Kidney epithelial cell (primary cell): ENCODE data around the gene HELZ2. TPM values are rescaled to one million over a fixed set of nuclear protein-coding genes. Genes with fewer than 3 reads are reported as not detected.

Experiments used
- DNase-seq: peaks from one replicate; pipeline ENCODE4 v3.0.0-alpha.2; 2010; ENCODE audit warnings: low read depth
- H3K27me3 ChIP-seq: 2 replicates; pipeline ENCODE4 v1.6.0; 2011; ENCODE audit warnings: low read length; ENCODE audit not compliant: control insufficient read depth, insufficient read depth
- H3K36me3 ChIP-seq: 2 replicates; pipeline ENCODE4 v1.5.1; 2011; ENCODE audit warnings: low read length; ENCODE audit not compliant: control insufficient read depth, insufficient read depth
- H3K4me3 ChIP-seq: 2 replicates; pipeline ENCODE4 v1.5.1; 2011; ENCODE audit warnings: low read depth, mild to moderate bottlenecking, control low read depth, low read length
- total RNA-seq: library from RNA; depleted of rRNA; stranded (reverse); fragments of >200 nt; gene quantifications from 2 replicates; pipeline ENCODE4 v1.2.3, GENCODE V29; 2015
- TF ChIP-seq, protein P1 (sequence below): IDR thresholded peaks from 2 replicates; pipeline ENCODE4 v1.5.1; 2011; ENCODE audit warnings: mild to moderate bottlenecking, moderate library complexity, low read length, control low read depth, inconsistent platforms; ENCODE audit not compliant: insufficient read depth, poor library complexity, severe bottlenecking

The HELZ2 gene
- total RNA-seq, 1 donor from 2014 or later: 69.2 TPM

DNA sequence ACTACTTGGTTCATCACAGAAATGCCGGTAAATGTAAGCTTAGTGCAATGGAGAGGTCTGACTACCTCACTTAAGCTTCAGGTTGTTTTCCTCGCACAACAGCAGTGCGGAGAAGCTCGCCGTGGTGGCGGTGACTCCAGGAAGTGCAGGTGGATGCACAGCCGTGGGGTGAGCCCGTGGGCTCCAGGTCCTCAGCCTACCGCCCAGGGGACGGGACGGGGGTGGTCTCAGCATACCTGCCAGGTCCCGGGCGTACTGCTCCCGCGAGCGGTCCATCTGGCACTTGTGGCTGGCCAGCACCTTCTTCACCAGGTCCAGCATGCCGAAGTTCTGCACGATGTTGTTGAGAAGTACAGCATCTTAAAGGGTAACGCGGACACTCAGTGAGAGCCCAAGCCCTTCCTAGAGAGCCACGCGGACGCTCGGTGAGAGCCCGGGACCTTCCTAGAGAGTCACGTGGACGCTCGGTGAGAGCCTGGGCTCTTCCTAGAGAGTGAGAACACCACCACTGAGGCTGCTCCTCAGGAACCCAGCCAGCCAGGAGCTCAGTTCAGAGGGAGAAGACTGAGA is 17.8 kb upstream of the HELZ2 start:
- TF ChIP-seq, protein P1, sequence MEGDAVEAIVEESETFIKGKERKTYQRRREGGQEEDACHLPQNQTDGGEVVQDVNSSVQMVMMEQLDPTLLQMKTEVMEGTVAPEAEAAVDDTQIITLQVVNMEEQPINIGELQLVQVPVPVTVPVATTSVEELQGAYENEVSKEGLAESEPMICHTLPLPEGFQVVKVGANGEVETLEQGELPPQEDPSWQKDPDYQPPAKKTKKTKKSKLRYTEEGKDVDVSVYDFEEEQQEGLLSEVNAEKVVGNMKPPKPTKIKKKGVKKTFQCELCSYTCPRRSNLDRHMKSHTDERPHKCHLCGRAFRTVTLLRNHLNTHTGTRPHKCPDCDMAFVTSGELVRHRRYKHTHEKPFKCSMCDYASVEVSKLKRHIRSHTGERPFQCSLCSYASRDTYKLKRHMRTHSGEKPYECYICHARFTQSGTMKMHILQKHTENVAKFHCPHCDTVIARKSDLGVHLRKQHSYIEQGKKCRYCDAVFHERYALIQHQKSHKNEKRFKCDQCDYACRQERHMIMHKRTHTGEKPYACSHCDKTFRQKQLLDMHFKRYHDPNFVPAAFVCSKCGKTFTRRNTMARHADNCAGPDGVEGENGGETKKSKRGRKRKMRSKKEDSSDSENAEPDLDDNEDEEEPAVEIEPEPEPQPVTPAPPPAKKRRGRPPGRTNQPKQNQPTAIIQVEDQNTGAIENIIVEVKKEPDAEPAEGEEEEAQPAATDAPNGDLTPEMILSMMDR: no peak
- DNase-seq: no peak
- H3K4me3 ChIP-seq: no peak overlapping the region
- no peaks in the 10 kb centered on the region for H3K36me3 ChIP-seq
- H3K27me3 ChIP-seq: no peaks in the 10 kb centered on the region

DNA sequence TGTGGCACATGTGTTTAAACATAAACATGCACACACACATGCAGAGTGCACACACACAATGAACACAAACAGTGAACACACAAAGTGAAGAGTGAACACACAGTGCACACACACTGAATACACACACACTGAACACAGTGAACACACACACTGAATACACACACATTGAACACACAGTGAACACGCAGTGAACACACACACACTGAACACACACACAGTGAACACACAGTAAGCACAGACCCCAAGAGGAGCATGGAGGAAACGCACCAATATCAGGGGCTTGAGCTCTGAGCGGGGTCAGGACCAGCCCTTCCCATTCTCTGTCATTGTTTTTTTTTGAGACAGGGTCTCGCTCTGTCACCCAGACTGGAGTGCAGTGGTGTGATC is 17.1 kb upstream of the HELZ2 start:
- no peaks in the 10 kb centered on the region for H3K27me3 ChIP-seq
- no peak overlapping the region for H3K4me3 ChIP-seq
- TF ChIP-seq, protein P1: no peak
- DNase-seq: no peak
- no peaks in the 10 kb centered on the region for H3K36me3 ChIP-seq

DNA sequence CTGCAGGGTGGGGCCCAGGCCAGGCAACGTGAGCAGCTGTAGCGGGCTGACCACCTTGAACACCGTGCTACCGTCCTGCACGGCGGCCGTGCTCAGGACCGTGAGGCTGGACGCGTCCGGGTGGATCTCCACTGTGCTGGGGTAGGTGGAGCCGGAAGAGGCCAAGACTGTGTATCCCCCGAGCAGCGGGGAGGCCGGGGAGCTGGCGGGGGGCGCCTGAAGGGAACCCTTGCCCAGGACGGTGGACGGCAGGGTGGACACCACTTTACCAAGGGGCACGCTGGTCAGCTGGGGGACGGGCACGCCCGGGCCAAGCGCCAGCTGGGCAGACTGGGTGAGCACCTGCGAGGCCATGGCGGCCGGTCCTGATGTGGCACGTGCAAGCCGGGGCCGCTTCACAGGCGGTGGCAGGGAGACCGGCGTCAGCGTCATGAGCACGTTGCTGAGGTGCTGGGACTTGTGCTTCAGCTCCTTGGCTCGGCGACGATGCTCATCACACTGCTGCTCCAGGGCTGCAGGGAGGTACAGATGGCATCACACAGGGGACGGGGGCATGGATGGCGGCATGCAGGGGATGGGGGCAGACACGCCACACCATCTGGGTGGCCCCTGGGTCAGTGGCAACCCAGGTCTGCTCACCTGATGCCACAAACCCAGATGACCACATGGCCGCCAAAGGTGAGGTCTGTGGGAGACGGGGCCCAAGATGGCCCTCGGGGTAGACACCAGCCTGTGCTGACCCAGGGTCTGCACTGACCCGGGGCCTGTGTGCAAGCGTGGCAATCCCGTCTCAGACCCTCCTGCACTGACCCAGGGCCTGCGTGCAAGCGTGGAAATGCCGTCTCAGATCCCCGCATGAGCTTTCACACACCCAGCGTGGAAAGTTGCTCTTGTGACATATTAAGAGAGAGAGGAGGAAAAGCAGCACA is 16.4 kb upstream of the HELZ2 start:
- H3K4me3 ChIP-seq: no peak overlapping the region

DNA sequence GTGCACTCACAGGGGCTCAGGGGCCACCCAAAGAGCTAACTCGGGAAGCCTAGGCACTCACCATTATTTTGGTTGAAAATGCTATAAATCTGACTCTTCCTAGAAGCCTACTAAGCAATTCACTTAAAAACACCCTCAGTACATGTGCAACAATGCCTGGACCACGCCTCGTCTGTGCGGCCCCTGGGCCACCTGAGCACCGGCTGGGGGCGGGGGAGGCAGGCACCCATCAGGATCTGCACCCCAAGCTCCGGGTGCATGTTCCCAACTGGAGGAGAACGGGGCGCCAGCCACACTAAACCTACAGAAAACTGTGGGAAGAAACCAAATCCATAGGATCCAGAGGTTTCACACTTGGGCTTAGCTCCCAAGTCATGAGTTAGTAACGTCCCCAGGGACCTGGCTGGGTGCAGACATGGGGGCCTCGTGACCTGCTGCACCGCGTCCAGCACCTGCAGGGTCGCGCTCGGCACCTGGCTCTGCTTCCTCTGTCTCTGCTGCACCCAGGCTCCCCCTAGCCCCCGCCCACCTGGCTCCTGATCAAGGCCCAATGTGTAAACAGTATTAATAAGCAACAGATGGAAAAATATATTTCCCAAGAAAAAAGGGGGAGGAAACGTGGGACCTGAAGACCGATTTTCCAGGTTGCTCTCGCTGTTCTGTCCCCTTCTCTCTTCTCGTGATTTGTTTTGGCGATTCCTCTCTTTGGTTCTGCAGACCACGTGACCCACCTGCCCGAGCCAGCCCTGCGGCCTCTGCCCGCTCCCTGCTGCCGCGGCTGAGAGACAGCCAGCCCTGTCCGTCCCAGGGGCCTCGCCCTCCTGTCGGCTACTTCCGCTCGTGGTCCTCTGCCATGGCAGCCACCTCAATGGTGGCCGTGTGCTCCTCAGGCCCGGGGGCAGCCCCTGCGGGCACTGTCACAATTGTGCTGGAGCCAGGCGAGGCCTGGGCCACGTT is 15.5 kb upstream of the HELZ2 start:
- Histone ChIP-seq H3K27me3 (no peaks in the 10 kb centered on the region), H3K4me3 (no peak overlapping the region), H3K36me3 (no peaks in the 10 kb centered on the region)
- TF ChIP-seq, protein P1: no peak
- DNase-seq: no peak

More for the DNA sequence above, 16.4 kb upstream of the HELZ2 start:
- no peak for DNase-seq
- no peaks in the 10 kb centered on the region for H3K36me3 ChIP-seq
- H3K27me3 ChIP-seq: no peaks in the 10 kb centered on the region
- TF ChIP-seq, protein P1: no peak

DNA sequence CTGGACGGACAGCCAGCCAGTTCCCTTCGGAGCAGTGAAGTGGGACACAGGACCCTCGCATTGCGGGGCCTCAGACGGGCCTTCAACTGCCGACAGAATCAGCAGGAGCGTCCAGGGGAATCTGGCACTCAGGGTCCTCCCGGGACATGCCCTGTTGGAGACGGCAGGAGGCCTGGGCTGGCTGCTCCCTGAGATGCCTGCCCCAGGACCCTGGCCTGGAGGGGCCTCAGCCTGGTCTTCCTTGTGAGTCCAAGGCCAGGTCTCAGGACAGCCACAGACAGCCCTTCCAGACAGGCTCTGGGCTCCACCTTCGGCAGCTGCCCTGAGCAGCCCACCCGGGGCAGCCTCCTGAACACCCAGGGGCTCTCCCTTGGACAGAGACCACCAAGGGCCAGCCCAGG is 14.6 kb upstream of the HELZ2 start:
- H3K4me3 ChIP-seq: no peak overlapping the region
- TF ChIP-seq, protein P1: no peak
- H3K27me3 ChIP-seq: no peaks in the 10 kb centered on the region
- DNase-seq: no peak
- no peaks in the 10 kb centered on the region for H3K36me3 ChIP-seq
